Neural progenitor cell (in vitro differentiated cells): ENCODE measurements around the gene ELOVL1. TPM values are rescaled to one million over a fixed set of nuclear protein-coding genes. Genes with fewer than 3 reads are reported as not detected.

Experiments
- DNase-seq: peaks from one replicate; pipeline ENCODE4 v3.0.0-alpha.2; 2016; ENCODE audit warnings: low spot score
- H2AFZ ChIP-seq: fragments of 200-600 bp; sonication (generic); replicated peaks from 2 replicates; pipeline ENCODE4 v1.6.1; 2016; ENCODE audit warnings: antibody characterized with exemption
- H3F3A ChIP-seq: fragments of 200-600 bp; sonication (generic); 2 replicates; pipeline ENCODE4 v1.6.1; 2016; ENCODE audit warnings: antibody characterized with exemption, low read depth
- H3K27ac ChIP-seq: fragments of 200-600 bp; sonication (generic); 2 replicates; pipeline ENCODE4 v1.5.1; 2016; ENCODE audit warnings: mild to moderate bottlenecking
- H3K27me3 ChIP-seq: fragments of 200-600 bp; sonication (generic); 2 replicates; pipeline ENCODE4 v1.6.1; 2016; ENCODE audit warnings: mild to moderate bottlenecking, moderate library complexity
- H3K36me3 ChIP-seq: fragments of 200-600 bp; sonication (generic); 2 replicates; pipeline ENCODE4 v1.5.1; 2016
- H3K4me1 ChIP-seq: fragments of 200-600 bp; sonication (generic); 2 replicates; pipeline ENCODE4 v1.6.1; 2016; ENCODE audit warnings: mixed run types
- H3K4me2 ChIP-seq: fragments of 200-600 bp; sonication (generic); 2 replicates; pipeline ENCODE4 v1.6.1; 2016
- H3K4me3 ChIP-seq: fragments of 200-600 bp; sonication (generic); 2 replicates; pipeline ENCODE4 v1.5.1; 2016
- H3K79me2 ChIP-seq: fragments of 200-600 bp; sonication (generic); 2 replicates; pipeline ENCODE4 v1.6.1; 2016; ENCODE audit warnings: low read depth
- H3K9ac ChIP-seq: fragments of 200-600 bp; sonication (generic); 2 replicates; pipeline ENCODE4 v1.6.1; 2016
- H3K9me3 ChIP-seq: fragments of 200-600 bp; sonication (generic); 2 replicates; pipeline ENCODE4 v1.5.1; 2016; ENCODE audit warnings: low read depth
- H4K20me1 ChIP-seq: fragments of 200-600 bp; sonication (generic); 2 replicates; pipeline ENCODE4 v1.6.1; 2016; ENCODE audit warnings: low read depth
- H3K27ac Mint-ChIP-seq: 3 replicates; pipeline ENCODE4 v1.8.0; 2021; ENCODE audit warnings: mixed read lengths
- H3K27me3 Mint-ChIP-seq: 2 replicates; pipeline ENCODE4 v1.8.0; 2022; ENCODE audit warnings: low read depth, mild to moderate bottlenecking, inconsistent platforms, moderate library complexity, mixed read lengths; ENCODE audit not compliant: insufficient read depth
- H3K36me3 Mint-ChIP-seq: 3 replicates; pipeline ENCODE4 v1.8.0; 2021; ENCODE audit warnings: mixed read lengths
- H3K4me1 Mint-ChIP-seq: 3 replicates; pipeline ENCODE4 v1.8.0; 2021; ENCODE audit warnings: mixed read lengths
- H3K4me3 Mint-ChIP-seq: 3 replicates; pipeline ENCODE4 v1.8.0; 2021; ENCODE audit warnings: mild to moderate bottlenecking, moderate library complexity, mixed read lengths
- H3K9me3 Mint-ChIP-seq: 3 replicates; pipeline ENCODE4 v1.8.0; 2020; ENCODE audit warnings: mixed read lengths
- EZH2 ChIP-seq: fragments of 200-600 bp; sonication (generic); IDR thresholded peaks from 2 replicates; pipeline ENCODE4 v1.6.1; 2017; ENCODE audit warnings: antibody characterized with exemption, mild to moderate bottlenecking, moderate library complexity
- EZH2phosphoT487 ChIP-seq: fragments of 200-600 bp; sonication (generic); IDR thresholded peaks from 2 replicates; pipeline ENCODE4 v1.6.1; 2017; ENCODE audit warnings: antibody characterized with exemption
- total RNA-seq: library from RNA; depleted of rRNA; stranded (reverse); fragments of >200 nt; gene quantifications from 2 replicates; pipeline ENCODE4 v1.2.3, GENCODE V29; 2015; ENCODE audit warnings: low replicate concordance
- TF ChIP-seq, protein P1 (sequence below): fragments of 200-600 bp; sonication (generic); IDR thresholded peaks from 2 replicates; pipeline ENCODE4 v1.5.1; 2017; ENCODE audit warnings: antibody characterized with exemption, mild to moderate bottlenecking

ELOVL1 gene
- total RNA-seq, 1 donor from 2014 or later, result 5.6 TPM

DNA sequence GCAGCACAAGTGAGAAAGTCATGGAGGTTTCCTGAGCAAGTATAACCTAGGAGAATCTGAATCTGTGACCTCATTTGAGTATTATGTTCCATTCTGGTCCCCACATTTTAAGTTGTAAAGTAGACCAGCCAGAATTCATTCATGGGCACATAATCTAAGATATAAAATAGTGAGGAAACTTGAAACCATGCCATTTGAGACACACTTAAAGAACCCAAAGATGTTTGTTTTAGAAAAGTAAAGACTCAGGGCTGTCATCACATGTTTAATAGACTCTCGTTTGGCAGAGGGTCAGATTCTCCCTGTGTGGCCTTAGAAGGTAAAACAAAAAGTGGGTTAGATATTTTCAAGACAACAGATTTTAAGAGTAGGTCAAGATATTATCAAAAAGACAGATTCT lies 28.2 kb upstream of the ELOVL1 start:
- Histone ChIP-seq H3K27ac (no peak overlapping the region), H3K4me3 (no peak overlapping the region), H3F3A (no peaks in the 10 kb centered on the region), H3K27me3 (no peaks in the 10 kb centered on the region), H3K36me3 (no peaks in the 10 kb centered on the region), H3K4me2 (no peak overlapping the region), H2AFZ (no peak overlapping the region), H3K4me1 (no peaks in the 10 kb centered on the region), H4K20me1 (no peaks in the 10 kb centered on the region), H3K9ac (no peak overlapping the region), H3K79me2 (peaks cover 4% of the 10 kb centered on the region), H3K9me3 (no peaks in the 10 kb centered on the region)
- TF ChIP-seq, protein P1, sequence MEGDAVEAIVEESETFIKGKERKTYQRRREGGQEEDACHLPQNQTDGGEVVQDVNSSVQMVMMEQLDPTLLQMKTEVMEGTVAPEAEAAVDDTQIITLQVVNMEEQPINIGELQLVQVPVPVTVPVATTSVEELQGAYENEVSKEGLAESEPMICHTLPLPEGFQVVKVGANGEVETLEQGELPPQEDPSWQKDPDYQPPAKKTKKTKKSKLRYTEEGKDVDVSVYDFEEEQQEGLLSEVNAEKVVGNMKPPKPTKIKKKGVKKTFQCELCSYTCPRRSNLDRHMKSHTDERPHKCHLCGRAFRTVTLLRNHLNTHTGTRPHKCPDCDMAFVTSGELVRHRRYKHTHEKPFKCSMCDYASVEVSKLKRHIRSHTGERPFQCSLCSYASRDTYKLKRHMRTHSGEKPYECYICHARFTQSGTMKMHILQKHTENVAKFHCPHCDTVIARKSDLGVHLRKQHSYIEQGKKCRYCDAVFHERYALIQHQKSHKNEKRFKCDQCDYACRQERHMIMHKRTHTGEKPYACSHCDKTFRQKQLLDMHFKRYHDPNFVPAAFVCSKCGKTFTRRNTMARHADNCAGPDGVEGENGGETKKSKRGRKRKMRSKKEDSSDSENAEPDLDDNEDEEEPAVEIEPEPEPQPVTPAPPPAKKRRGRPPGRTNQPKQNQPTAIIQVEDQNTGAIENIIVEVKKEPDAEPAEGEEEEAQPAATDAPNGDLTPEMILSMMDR, result no peak
- no peak for TF ChIP-seq EZH2
- TF ChIP-seq EZH2phosphoT487, result no peak
- Mint-ChIP-seq H3K36me3 (peaks cover 10% of the 10 kb centered on the region), H3K27me3 (peaks cover 3% of the 10 kb centered on the region), H3K4me1 (no peaks in the 10 kb centered on the region), H3K27ac (no peak overlapping the region), H3K4me3 (no peak overlapping the region), H3K9me3 (no peaks in the 10 kb centered on the region)
- no peak for DNase-seq

DNA sequence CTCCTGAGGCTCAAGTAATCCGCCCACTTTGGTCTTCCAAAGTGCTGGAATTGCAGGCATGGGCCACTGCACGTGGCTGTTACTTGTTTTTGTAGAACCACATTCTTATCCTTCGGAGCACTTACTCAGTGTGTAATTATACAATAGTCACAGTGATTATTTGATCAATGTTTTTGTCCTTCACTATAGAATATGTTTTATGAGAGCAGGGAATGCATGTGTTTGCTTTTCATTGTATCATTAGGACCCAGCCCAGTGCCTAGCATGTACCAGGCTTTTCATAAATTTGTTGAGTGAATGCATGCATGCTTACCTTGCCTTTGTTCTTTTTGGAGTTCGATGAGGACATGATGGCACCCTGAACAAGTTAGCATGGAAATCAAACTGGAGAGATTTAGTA lies 27.7 kb upstream of the ELOVL1 start:
- H4K20me1 ChIP-seq, result no peaks in the 10 kb centered on the region
- no peak overlapping the region for H3K4me2 ChIP-seq
- H2AFZ ChIP-seq, result no peak overlapping the region
- H3K27me3 ChIP-seq, result no peaks in the 10 kb centered on the region
- no peaks in the 10 kb centered on the region for H3K36me3 ChIP-seq
- H3K79me2 ChIP-seq, result peaks cover 9% of the 10 kb centered on the region
- no peaks in the 10 kb centered on the region for H3K9me3 Mint-ChIP-seq
- no peak overlapping the region for H3K4me3 Mint-ChIP-seq
- H3F3A ChIP-seq, result peaks cover under 1% of the 10 kb centered on the region
- TF ChIP-seq EZH2, result no peak
- TF ChIP-seq, protein P1, result no peak
- no peaks in the 10 kb centered on the region for H3K9me3 ChIP-seq
- H3K4me1 ChIP-seq, result peaks cover 1% of the 10 kb centered on the region
- peaks cover 4% of the 10 kb centered on the region for H3K4me1 Mint-ChIP-seq
- no peak overlapping the region for H3K4me3 ChIP-seq
- no peak overlapping the region for H3K27ac ChIP-seq
- no peak for DNase-seq
- H3K36me3 Mint-ChIP-seq, result peaks cover 10% of the 10 kb centered on the region
- no peak overlapping the region for H3K27ac Mint-ChIP-seq
- peaks cover 3% of the 10 kb centered on the region for H3K27me3 Mint-ChIP-seq
- no peak overlapping the region for H3K9ac ChIP-seq

- peaks cover 9% of the 10 kb centered on the region for H3K4me1 ChIP-seq
- Mint-ChIP-seq H3K36me3 (peaks cover 7% of the 10 kb centered on the region), H3K4me1 (peaks cover 20% of the 10 kb centered on the region), H3K27ac (no peak overlapping the region), H3K27me3 (peaks cover 6% of the 10 kb centered on the region), H3K4me3 (no peak overlapping the region), H3K9me3 (no peaks in the 10 kb centered on the region)
- H3F3A ChIP-seq, result peaks cover 12% of the 10 kb centered on the region
- H3K27me3 ChIP-seq, result no peaks in the 10 kb centered on the region
- H3K9ac ChIP-seq, result no peak overlapping the region
- no peak overlapping the region for H3K27ac ChIP-seq
- H3K4me3 ChIP-seq, result no peak overlapping the region
- peaks cover 12% of the 10 kb centered on the region for H4K20me1 ChIP-seq
- H3K36me3 ChIP-seq, result no peaks in the 10 kb centered on the region
- TF ChIP-seq EZH2phosphoT487 (no peak), EZH2 (no peak)
- TF ChIP-seq, protein P1, result no peak
- DNase-seq, result no peak
- no peaks in the 10 kb centered on the region for H3K9me3 ChIP-seq
- H3K79me2 ChIP-seq, result peaks cover 31% of the 10 kb centered on the region
- no peak overlapping the region for H3K4me2 ChIP-seq
- no peak overlapping the region for H2AFZ ChIP-seq
Observed at GRCh38 chr1:43392702-43393101, 24.9 kb upstream of the ELOVL1 start.
